ENCODE measurements around the gene DHX57. TPM values are rescaled to one million over a fixed set of nuclear protein-coding genes. Genes with fewer than 3 reads are reported as not detected.

The DHX57 gene
- 10 to 100 TPM; 16.4 to 24.1 (median 20.4) TPM for total RNA-seq (2021; fragmentation: NEBNext Ultra II Directional; extraction: Animal tissue kit (Norgen Biotek cat#: 25700))
- long read RNA-seq, full-length matches to known transcripts: 3 of 10 reads
- long read RNA-seq, partial matches to known transcripts: 5 of 10 reads
- long read RNA-seq, other reads (novel, unspliced or antisense): 2 of 10 reads

- Mint-ChIP-seq H3K4me1 (ENCODE audit: low read depth) (peaks cover 28% of the 10 kb centered on the region), H3K4me3 (peak within 1 kb of the TSS; percentile 93), H3K27me3 (ENCODE audit: insufficient read depth) (no peaks in the 10 kb centered on the region), H3K36me3 (ENCODE audit: low read depth) (peaks cover 22% of the 10 kb centered on the region), H3K9me3 (no peaks in the 10 kb centered on the region; the same call in 1 of the 2 replicates), H3K27ac (peak within 1 kb of the TSS; percentile 92)
- no peak for TF ChIP-seq CTCF (IDR thresholded peaks at IDR 0.05)
- DNase-seq: peak; percentile 78
Measured at GRCh38 chr2:38875576-38876367, at the start of gene DHX57, which contains the start of gene MORN2. Gene DHX57, minus strand, starts transcription at chr2:38875934. Its CDS starts 7,529 bp downstream, at chr2:38868405. Gene MORN2, plus strand, starts transcription at chr2:38875976.

- DNase-seq: no peak
- Mint-ChIP-seq H3K27me3 (ENCODE audit: insufficient read depth) (no peaks in the 10 kb centered on the region; the same call in none of the 2 replicates), H3K9me3 (no peaks in the 10 kb centered on the region), H3K36me3 (ENCODE audit: low read depth) (no peaks in the 10 kb centered on the region), H3K27ac (no peak overlapping the region), H3K4me1 (ENCODE audit: low read depth) (no peaks in the 10 kb centered on the region), H3K4me3 (no peak overlapping the region)
- TF ChIP-seq CTCF (IDR thresholded peaks at IDR 0.05): no peak
Measured at GRCh38 chr2:38922902-38923301, 47.2 kb upstream of the DHX57 start.

- no peak for DNase-seq
- Mint-ChIP-seq H3K27me3 (ENCODE audit: insufficient read depth) (no peaks in the 10 kb centered on the region; the same call in none of the 2 replicates), H3K36me3 (ENCODE audit: low read depth) (no peaks in the 10 kb centered on the region), H3K4me3 (no peak overlapping the region), H3K9me3 (no peaks in the 10 kb centered on the region), H3K27ac (no peak overlapping the region), H3K4me1 (ENCODE audit: low read depth) (no peaks in the 10 kb centered on the region)
- no peak for TF ChIP-seq CTCF (IDR thresholded peaks at IDR 0.05)
Measured at GRCh38 chr2:38922389-38922788, 46.7 kb upstream of the DHX57 start.

- H3K27me3 Mint-ChIP-seq (ENCODE audit: insufficient read depth): no peaks in the 10 kb centered on the region; the same call in 1 of the 2 replicates
- H3K36me3 Mint-ChIP-seq (ENCODE audit: low read depth): no peaks in the 10 kb centered on the region
- H3K9me3 Mint-ChIP-seq: no peaks in the 10 kb centered on the region
- H3K4me3 Mint-ChIP-seq: no peak overlapping the region
- no peak overlapping the region for H3K27ac Mint-ChIP-seq
- H3K4me1 Mint-ChIP-seq (ENCODE audit: low read depth): peaks cover 13% of the 10 kb centered on the region
- no peak for TF ChIP-seq CTCF (IDR thresholded peaks at IDR 0.05)
- no peak for DNase-seq
Measured at GRCh38 chr2:38912619-38913018, 36.9 kb upstream of the DHX57 start.

GRCh38 chr2:38911191-38911590 lies 35.5 kb upstream of the DHX57 start:
- peaks cover 16% of the 10 kb centered on the region for H3K4me1 Mint-ChIP-seq (ENCODE audit: low read depth)
- no peaks in the 10 kb centered on the region for H3K36me3 Mint-ChIP-seq (ENCODE audit: low read depth)
- no peak overlapping the region for H3K4me3 Mint-ChIP-seq
- peaks cover 3% of the 10 kb centered on the region for H3K27me3 Mint-ChIP-seq (ENCODE audit: insufficient read depth)
- no peaks in the 10 kb centered on the region for H3K9me3 Mint-ChIP-seq
- no peak for DNase-seq
- H3K27ac Mint-ChIP-seq: no peak overlapping the region
- TF ChIP-seq CTCF (IDR thresholded peaks at IDR 0.05): no peak

All from HFFc6 (cell line).